Muscle layer of duodenum (tissue), 2 donors: ENCODE results near the gene CARD11.
A peak's percentile ranks its signal among the peaks of the same experiment; 100 is the strongest.
"Not testable (repeated sequence)": the region's sequence is repeated elsewhere in the genome, so short reads cannot be mapped to it uniquely, and the experiment has no call there.

ENCODE experiments used
- H3K27ac ChIP-seq: one replicate; pipeline ENCODE4 v1.7.0; 2013; ENCODE audit warnings: mild to moderate bottlenecking, low read length
- H3K27me3 ChIP-seq: one replicate; pipeline ENCODE4 v1.7.0; 2013; ENCODE audit warnings: low read depth, mild to moderate bottlenecking, control low read depth, low read length
- H3K36me3 ChIP-seq, 2 donors: one replicate each; pipeline ENCODE4 v1.7.0; 2013; ENCODE audit warnings: low read length in 2 of 2, control low read depth in 1 of 2, mild to moderate bottlenecking in 1 of 2; ENCODE audit not compliant: insufficient read depth in 2 of 2, control insufficient read depth in 1 of 2
- H3K4me1 ChIP-seq, 2 donors: one replicate each; pipeline ENCODE4 v1.7.0; 2013; ENCODE audit warnings: low read length in 2 of 2, mild to moderate bottlenecking in 2 of 2, control low read depth in 1 of 2, moderate library complexity in 1 of 2; ENCODE audit not compliant: insufficient read depth in 2 of 2, control insufficient read depth in 1 of 2
- H3K4me3 ChIP-seq, 2 donors: one replicate each; pipeline ENCODE4 v1.7.0; 2013; ENCODE audit warnings: low read length in 2 of 2, low read depth in 1 of 2, mild to moderate bottlenecking in 1 of 2
- H3K9me3 ChIP-seq, 2 donors: one replicate each; pipeline ENCODE4 v1.7.0; 2013; ENCODE audit warnings: low read length in 2 of 2, control low read depth in 1 of 2, mild to moderate bottlenecking in 1 of 2; ENCODE audit not compliant: control insufficient read depth in 1 of 2
- donor health status: healthy.

CARD11 gene

DNA sequence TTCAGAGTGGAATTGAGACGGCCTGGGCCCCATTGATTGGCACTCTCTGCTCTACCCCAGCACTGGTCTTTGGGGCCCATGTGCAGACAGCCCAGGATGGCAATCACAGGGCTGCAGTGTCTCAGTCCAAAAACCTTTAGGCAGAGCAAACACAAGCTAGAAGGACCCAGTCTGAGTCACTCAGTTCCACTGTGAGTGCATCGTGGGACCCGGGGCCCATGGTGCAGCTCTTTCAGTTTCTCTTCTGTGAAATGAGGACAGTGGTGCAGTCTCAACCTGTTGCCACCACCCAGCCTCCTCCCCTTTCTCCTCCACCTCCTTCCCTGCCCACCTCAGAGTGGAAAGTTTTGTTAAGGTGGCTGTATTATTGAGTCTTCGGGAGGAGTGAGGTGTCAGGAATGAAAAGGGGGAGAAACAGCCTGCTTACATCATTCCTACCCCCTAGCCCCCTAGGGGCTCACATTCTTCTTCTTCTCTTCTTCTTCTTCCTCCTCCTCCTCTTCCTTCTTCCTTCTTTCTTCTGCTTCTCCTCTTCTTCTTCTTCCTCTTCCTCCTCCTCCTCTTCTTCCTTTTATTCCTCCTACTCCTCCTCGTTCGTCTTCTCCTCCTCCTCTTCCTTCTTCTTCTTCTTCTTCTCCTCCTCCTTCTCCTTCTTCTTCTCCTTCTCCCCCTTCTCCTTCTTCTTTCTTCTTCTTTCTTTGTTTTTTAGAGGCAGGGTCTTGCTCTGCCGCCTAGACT, 19.5 kb upstream of the CARD11 start:
- Histone ChIP-seq H3K27ac (no peak overlapping the region), H3K9me3 (no peaks in the 10 kb centered on the region), H3K36me3 (no peaks in the 10 kb centered on the region), H3K4me1 (no peaks in the 10 kb centered on the region), H3K27me3 (no peaks in the 10 kb centered on the region), H3K4me3 (no peak overlapping the region)

DNA sequence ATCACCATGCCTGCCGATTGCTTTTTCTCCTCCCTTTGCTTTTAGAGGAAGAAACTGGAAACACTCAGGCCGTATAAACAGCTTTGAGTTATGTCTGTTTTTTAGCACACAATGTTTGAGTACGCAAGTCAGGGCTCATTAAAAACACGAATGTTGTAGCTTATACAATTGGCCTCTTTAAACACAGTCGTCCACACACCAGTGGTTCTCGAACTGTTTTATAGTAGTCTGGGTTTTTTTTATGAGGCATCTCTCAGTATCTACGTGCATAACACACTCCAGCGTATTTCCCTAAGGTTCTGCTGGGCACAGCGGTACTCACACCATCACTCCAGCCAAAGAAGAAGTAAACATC, 13.4 kb upstream of the CARD11 start:
- Histone ChIP-seq H3K4me1 (peaks cover 0 to 4% of the 10 kb centered on the region in 2 donors), H3K4me3 (peak overlapping the region; percentile 27 to 32), H3K27ac (no peak overlapping the region), H3K27me3 (no peaks in the 10 kb centered on the region), H3K36me3 (no peaks in the 10 kb centered on the region), H3K9me3 (peaks cover 0 to 13% of the 10 kb centered on the region in 2 donors)

DNA sequence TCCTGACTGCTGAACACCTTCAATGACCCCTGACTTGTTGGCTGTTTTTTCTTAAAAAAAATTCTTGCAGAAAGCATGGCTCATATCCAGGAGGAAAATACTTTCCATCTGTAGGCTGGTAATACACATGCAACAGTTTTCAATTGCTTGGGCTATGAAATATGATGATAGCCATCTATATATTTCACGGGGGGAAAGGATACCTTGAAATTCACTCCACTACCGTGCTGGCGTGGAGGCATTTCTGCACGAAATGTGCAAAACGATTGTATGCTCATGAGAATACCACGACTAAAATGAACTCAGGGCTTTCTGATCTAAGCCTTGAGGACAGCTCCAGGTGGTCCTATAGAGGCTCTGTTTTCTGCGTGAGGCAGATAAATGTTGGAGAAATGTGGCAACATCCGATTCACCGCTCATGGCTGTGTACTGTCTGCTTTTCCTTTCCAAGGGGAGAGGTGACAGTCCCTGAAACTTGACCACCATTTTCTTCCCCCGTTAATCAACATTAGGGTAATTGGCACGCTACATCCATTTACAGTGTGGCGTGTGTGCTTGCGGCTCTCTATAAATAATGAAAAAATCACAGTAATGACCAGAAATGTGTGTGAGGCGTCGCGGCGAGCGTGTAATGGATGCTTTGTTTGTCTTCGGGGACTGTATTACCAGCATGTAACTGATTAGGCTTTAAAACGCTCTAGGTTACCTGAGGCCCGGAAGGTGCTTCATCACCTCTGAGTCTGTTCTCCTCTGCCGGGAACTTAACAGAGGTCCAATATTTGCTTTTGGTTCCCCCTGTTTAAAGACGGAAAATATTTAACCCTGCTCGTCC, 12.8 kb upstream of the CARD11 start:
- H3K4me3 ChIP-seq, result peak overlapping the region; percentile 27 to 32
- H3K36me3 ChIP-seq, result no peaks in the 10 kb centered on the region
- peaks cover 0 to 4% of the 10 kb centered on the region in 2 donors for H3K4me1 ChIP-seq
- H3K27ac ChIP-seq, result no peak overlapping the region
- H3K27me3 ChIP-seq, result no peaks in the 10 kb centered on the region
- peaks cover 0 to 17% of the 10 kb centered on the region in 2 donors for H3K9me3 ChIP-seq

DNA sequence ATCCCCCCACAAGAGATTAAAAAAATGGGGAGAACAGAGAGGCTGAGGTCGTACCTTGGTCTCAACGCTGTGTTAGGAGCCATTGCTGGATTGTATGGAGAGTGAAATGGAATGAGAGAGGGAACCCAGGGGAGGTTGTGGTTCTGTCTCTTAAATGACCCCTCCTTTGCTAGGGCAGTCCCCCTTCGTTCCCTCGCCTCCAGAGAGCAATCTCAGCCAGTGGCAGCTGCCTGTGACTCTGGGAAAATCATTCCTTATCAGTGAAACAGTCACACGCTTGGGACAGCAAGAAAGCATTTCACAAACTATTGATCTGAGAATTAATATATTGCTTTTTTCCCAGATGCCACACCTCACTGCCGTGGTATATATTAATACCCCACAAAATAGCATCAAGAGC, 12.0 kb upstream of the CARD11 start:
- H3K27me3 ChIP-seq, result no peaks in the 10 kb centered on the region
- peaks cover 0 to 17% of the 10 kb centered on the region in 2 donors for H3K9me3 ChIP-seq
- H3K4me1 ChIP-seq, result peaks cover 0 to 4% of the 10 kb centered on the region in 2 donors
- no peaks in the 10 kb centered on the region for H3K36me3 ChIP-seq
- H3K27ac ChIP-seq, result no peak overlapping the region
- no peak overlapping the region for H3K4me3 ChIP-seq

DNA sequence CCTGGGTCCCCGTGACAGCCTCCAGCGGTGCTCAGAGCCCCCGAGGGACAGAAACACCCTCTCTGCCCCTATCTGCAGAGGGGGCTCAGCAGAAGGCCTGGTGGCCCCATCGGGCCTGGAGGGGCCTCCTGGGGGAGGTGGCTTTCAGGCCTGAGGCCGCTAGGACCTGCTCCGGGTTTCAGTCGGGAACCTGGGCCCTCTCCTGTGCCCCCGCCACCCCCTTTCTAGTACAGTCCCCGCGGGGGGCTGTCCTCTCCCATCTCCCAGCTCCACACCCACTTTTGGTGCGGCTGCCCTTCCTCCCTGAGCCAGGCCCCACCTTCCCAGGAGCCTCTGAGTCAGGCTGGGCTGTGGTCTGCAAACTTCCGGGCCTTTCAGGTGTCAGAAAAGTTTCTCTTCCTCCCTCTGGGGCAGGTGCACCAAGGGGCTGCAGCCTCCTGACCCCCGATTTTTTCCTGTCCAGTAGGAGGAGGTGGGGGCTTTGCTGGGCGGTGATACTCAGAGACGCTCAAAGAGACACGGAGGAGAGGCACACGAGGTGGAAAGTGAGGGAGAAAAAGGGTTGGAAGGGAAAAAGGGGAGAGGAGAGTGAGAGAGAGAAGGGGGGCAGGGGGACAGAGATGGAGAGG, 692 bp downstream of the CARD11 start:
- Histone ChIP-seq H3K36me3 (no peaks in the 10 kb centered on the region), H3K4me3 (no peak overlapping the region), H3K4me1 (peaks cover 0 to 6% of the 10 kb centered on the region in 2 donors), H3K9me3 (peaks cover 0 to 2% of the 10 kb centered on the region in 2 donors), H3K27me3 (no peaks in the 10 kb centered on the region), H3K27ac (no peak overlapping the region)

DNA sequence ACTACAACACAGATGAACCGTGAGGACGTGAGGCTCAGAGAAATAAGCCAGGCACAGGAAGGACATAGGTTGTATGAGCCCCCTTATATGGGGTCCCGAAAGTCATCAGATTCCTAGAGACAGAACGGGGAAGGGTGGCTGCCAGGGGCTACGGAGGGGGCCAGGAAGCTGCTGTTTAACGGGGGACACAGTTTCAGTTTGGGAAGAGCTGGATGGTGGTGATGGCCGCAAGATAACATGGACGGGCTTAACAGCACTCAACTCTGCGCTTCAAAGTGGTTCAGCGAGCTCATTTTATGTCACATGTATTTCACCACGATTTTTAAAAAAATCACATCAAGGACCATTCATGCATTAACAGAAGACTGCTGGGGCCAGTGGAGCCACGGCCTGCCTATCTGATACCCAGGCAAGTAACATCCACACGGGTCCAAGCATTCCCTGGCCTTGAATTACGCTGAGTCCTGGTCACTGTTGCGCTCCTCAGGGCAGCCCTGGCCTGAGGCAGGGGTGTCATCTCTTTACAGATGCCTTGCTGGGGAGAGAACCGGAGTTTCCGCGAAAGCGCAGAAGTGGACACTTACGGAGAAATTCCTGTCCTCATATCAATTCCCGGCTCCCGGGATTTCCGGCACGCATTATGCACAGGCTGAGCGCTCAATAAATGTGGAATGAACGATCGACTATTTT, 1.5 kb downstream of the CARD11 start:
- Histone ChIP-seq H3K9me3 (peaks cover 0 to 2% of the 10 kb centered on the region in 2 donors), H3K27me3 (no peaks in the 10 kb centered on the region), H3K4me1 (peaks cover 0 to 6% of the 10 kb centered on the region in 2 donors), H3K36me3 (no peaks in the 10 kb centered on the region), H3K27ac (no peak overlapping the region), H3K4me3 (no peak overlapping the region)

DNA sequence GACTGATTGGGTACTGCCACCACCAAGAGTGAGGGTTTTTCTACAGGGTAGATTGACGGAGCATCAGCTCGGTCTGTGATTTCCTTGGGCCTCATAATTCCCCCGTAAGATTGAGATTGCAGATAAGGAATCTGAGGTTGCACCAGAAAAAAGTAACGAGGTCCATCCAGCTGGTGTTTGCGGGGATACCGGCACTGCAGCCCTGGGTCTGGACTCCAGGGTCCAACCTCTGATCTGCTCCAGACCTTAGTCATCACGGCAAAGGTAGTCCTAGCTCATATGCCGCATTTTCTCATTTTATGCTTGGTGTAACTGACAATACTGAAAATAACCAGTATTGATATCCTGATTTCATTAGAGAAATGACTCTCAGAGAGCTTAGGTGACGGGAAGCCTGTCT, 3.9 kb downstream of the CARD11 start:
- H3K27me3 ChIP-seq, result no peaks in the 10 kb centered on the region
- peaks cover 0 to 2% of the 10 kb centered on the region in 2 donors for H3K9me3 ChIP-seq
- H3K27ac ChIP-seq, result no peak overlapping the region
- H3K36me3 ChIP-seq, result no peaks in the 10 kb centered on the region
- H3K4me1 ChIP-seq, result peaks cover 0 to 6% of the 10 kb centered on the region in 2 donors
- no peak overlapping the region for H3K4me3 ChIP-seq

DNA sequence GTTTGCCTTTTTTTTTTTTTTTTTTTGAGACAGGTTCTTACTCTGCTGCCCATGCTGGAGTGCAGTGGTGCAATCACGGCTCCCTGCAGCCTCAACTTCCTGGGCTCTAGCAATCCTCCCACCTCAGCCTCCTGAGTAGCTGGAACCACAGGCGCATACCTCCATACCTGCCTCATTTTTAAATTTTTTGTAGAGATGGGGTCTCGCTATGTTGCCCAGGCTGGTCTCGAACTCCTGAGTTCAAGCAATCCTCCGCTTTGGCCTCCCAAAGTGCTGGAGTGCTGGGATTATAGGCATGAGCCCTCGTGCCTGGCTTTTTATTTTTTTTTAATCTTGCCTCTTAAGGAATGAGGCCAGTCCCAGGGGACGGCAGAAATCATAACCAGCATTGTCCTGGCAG, 5.7 kb downstream of the CARD11 start:
- H3K36me3 ChIP-seq, H3K27ac ChIP-seq, H3K4me3 ChIP-seq, H3K4me1 ChIP-seq, H3K9me3 ChIP-seq, H3K27me3 ChIP-seq: not testable (repeated sequence)

DNA sequence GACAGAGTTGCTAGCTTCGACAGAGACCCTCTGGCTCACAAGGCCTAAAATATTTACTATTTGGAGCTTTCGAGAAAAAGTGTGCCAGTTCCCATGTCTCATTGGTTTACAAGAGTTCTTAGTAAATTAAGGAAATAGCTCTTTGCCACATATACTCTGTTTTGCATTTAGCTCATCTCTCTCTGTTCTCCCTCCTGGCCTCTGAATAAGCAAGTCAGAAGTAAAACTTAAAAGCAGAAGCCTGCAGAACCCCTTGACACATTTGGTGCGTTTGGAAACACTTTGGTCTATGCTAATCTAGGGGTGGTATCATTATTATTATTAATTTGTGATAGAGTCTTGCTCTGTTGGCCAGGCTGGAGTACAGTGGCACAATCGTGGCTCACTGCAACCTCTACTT, 6.4 kb downstream of the CARD11 start:
- no peaks in the 10 kb centered on the region for H3K36me3 ChIP-seq
- H3K27me3 ChIP-seq, result no peaks in the 10 kb centered on the region
- H3K4me1 ChIP-seq, result no peaks in the 10 kb centered on the region
- no peak overlapping the region for H3K4me3 ChIP-seq
- H3K9me3 ChIP-seq, result peaks cover 0 to 2% of the 10 kb centered on the region in 2 donors
- H3K27ac ChIP-seq, result no peak overlapping the region

DNA sequence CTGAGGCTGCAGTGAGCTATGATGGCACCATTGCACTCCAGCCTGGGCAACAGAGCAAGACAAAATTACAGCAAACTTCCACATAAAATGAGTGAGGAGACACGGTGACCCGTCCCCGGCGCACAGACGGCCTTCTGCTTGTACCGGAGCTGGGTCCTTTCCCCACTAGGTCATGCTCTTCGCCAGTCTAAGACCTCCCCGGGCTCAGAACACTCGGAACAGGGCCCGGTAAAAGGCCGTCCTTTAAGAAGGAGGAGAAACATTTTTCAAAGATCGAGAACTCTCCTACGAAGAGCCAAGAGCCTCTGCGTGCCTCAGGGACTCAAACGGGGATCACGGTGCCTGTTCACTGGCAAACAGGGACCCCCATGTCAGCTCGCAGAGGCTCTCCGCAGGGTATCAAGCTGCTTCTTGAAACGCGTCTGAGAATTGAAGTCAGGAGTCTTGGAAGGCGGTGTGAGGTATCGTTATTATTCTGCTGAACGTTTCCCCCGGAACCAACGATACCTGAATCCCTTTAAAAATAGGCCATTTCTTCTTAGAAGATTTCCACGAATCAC, 9.0 kb downstream of the CARD11 start:
- Histone ChIP-seq H3K36me3 (no peaks in the 10 kb centered on the region), H3K9me3 (peaks cover 0 to 2% of the 10 kb centered on the region in 2 donors), H3K27me3 (no peaks in the 10 kb centered on the region), H3K4me1 (no peaks in the 10 kb centered on the region), H3K4me3 (no peak overlapping the region), H3K27ac (no peak overlapping the region)

DNA sequence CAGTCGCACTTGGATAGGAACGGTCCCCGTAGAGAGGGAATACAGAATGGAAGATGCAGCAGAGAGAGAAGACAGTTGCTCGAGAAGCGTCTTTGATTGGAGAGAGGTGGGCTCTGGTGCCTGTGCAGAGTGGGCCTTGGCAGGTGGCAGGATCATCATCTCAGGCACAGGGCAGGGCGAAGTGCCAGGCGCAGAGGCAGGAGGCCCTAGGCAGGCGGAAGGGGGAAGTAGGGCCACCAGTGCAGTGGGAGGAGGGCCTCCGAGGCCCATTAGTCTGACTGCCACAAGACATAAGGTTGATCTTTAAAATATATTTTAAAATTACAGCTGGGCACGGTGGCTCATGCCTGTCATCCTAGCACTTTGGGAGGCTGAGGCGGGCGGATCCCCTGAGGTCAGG, 10.1 kb downstream of the CARD11 start:
- H3K4me1 ChIP-seq, result no peaks in the 10 kb centered on the region
- H3K9me3 ChIP-seq, result no peaks in the 10 kb centered on the region
- no peaks in the 10 kb centered on the region for H3K36me3 ChIP-seq
- H3K4me3 ChIP-seq, result no peak overlapping the region
- H3K27ac ChIP-seq, result no peak overlapping the region
- no peaks in the 10 kb centered on the region for H3K27me3 ChIP-seq
